SHP77 treated with DMSO at 0.1 percent for 48 hours (cell line): ENCODE measurements around the gene RCL1.
"Not testable (repeated sequence)": the region's sequence is repeated elsewhere in the genome, so short reads cannot be mapped to it uniquely, and the experiment has no call there.

Experiments used
- DNase-seq: peaks from one replicate; lab custom pipeline; 2025; lab: John Stamatoyannopoulos, UW

RCL1 gene

DNA sequence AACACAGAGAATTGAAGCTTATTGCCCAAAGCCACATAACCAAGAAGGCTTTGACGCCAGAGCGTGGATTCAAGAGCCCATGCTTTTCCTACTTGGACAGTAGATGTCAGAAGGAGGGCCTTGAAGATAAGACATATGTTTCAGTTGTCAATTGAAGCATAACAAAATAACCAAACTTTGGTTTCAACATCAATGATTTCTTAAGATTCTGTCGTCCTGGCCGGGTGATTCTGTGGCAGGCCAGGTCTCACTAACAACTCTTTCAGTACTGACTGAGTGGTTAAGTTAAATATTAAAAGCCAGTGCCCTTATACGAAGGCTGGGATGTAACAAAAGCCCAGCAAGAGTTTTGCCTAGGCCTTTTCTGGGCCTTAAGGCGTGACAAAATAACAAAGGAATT, 94.0 kb downstream of the RCL1 start:
- DNase-seq: no peak

DNA sequence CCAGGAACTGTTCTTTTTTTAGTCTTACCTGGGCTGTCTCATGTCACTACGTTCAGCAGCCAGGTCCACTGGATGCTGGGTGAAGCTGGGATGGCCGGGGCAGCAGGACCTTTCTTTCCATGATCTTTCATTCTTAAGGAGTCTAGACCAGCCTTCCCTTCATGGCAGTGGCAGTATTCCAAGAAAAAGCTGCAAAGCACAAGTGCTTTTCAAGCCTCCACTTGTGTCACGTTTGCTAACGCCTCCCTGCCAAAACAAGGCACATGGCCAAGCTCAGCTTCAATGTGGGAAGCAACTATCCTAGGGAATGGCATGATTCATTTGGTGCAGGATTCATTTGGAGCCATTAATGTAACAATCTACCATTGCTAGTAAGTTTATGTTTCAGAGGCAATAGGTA, 94.8 kb downstream of the RCL1 start:
- DNase-seq: no peak

DNA sequence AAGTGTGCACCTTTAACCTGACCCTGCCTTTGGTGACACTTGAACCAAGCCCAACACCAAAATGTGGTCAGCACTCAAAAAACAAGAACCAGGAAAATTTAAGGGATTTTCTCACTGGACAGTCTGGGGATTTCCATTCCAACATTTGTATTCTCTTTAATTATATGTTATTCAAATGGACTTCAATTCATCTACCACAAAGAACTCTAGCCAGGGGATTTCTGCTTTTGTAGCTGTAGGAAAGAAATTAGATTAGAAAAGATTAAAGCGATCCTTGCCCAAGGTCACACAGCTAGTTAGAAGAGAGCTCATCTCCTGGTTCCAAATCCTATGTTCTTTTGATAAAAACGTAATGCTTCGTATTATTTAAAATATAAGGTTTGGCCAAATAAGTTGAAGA, 97.5 kb downstream of the RCL1 start:
- DNase-seq: no peak

DNA sequence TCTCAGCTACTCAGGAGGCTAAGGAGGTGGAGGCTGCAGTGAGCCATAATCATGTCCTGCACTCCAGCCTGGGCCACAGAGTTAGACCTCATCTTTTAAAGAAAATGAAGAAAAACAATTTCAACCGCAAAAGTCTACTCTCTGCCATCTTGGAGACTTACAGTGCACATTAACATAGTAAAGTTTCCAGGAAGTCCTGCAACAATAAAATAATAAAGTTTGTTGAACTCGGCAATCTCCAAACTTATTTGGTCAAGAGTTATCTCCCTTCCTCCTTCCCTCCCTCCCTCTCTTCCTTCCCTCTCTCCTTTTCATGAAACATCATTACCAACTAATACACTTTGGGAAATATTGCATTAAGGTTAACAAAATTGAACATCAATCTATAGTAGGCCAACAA, 98.2 kb downstream of the RCL1 start:
- DNase-seq: no peak

DNA sequence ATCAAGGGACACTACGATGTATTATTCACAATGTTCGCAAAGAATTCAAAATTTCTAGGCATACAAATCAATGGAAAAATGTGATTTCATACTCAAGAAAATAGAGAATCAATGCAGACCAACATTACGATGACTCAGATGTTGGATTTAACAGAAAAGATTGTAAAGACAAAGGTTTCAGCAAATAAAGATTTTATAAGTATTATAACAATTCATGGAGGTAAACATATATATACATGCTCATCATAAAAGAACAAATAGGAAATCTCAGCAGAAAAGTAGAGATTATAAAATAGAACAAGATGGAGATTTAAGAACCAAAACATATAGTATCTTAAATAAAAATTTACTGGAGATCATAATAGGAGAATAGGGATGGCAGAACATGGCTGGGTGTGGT, 98.9 kb downstream of the RCL1 start:
- no peak for DNase-seq

DNA sequence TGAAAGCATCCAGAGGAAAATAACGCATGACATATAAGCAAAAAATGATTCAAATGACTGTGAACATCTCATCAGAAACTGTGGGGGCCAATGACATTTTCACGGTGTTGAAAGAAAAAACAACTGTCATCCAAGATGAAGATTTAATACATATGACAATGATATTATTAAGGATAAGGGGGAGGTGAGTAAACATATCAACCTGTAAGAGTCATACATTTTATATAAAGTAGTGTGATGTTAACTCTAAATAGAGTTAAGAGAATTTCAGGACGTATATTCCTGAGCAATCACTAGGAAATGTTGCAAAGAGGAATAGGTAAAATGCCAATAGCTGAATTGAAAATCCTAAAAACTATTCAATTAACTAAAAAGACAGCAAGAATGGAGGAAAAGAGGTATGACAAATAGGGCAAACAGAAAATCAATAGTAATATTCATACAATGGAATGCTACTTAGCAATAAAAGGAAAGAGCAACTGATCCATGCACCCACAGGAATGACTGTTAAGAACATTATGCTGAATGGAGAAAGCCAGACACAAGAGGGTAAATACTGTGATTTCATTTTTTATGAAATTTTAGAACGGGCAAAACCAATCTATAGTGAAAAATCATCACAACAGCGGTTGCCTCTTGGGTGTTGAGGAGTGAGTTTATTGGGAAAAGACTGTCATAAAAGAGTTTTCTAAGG, 99.9 kb downstream of the RCL1 start:
- no peak for DNase-seq

DNA sequence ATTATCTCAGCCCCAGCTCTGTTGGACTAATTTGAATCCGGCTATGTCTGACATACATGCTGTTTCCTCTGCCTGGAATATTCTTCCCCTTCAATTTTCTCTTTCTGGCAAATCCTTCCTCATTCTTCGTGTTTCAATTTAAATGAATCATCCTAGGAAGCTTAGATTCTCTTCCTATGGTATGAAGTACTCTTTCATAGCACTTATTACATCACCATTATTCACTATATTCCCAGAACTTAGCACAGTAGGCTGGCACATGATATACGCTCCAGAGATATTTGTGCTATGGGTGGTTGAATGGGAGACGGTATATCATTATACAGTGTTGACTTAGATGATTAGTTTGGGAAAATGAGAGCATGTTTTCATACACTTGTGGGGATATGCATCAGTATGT, 101.3 kb downstream of the RCL1 start:
- no peak for DNase-seq

DNA sequence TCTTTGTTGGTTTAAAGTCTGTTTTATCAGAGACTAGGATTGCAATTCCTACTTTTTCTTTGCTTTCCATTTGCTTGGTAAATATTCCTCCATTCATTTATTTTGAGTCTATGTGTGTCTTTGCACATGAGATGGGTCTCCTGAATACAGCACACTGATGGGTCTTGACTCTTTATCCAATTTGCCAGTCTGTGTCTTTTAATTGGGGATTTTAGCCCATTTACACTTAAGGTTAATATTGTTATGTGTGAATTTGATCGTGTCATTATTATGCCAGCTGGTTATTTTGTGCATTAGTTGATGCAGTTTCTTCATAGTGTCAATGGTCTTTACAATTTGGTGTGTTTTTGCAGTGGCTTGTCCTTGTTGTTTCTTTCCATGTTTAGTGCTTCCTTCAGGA, 107.1 kb downstream of the RCL1 start:
- not testable (repeated sequence) for DNase-seq

DNA sequence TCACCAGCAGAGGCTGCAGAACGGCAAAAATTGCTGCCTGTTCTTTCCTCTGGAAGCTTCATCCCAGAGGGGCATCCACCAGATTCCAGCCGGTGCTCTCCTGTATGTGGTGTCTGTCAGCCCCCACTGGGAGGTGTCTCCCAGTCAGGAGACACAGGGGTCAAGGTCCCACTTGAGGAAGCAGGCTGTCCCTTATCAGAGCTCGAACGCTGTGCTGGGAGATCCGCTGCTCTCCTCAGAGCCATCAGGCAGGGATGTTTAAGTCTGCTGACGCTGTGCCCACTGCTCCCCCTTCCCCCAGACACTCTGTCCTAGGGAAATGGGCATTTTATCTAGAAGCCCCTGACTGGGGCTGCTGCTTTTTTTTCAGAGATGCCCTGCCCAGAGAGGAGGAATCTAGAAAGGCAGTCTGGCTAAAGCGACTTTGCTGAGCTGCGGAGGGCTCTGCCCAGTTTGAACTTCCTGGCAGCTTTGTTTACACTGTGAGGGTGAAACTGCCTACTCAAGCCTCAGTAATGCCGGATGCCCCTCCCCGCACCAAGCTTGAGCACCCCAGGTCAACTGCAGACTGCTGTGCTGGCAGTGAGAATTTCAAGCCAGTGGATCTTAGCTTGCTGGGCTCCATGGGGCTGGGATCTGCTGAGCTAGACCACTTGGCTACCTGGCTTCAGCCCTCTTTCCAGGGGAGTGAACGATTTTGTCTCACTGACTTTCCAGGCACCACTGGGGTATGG, 108.8 kb downstream of the RCL1 start:
- DNase-seq: not testable (repeated sequence)

DNA sequence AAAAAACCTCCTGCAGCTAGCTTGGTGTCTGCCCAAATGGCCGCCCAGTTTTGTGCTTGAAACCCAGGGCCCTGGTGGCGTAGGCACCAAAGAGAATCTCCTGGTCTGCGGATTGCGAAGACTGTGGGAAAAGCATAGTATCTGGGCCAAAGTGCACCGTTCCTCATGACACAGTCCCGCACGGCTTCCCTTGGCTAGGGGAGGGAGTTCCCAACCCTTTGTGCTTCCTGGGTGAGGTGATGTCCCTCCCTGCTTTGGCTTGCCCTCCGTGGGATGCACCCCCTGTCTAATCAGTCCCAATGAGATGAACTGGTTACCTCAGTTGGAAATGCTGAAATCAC, 109.4 kb downstream of the RCL1 start:
- no peak for DNase-seq

DNA sequence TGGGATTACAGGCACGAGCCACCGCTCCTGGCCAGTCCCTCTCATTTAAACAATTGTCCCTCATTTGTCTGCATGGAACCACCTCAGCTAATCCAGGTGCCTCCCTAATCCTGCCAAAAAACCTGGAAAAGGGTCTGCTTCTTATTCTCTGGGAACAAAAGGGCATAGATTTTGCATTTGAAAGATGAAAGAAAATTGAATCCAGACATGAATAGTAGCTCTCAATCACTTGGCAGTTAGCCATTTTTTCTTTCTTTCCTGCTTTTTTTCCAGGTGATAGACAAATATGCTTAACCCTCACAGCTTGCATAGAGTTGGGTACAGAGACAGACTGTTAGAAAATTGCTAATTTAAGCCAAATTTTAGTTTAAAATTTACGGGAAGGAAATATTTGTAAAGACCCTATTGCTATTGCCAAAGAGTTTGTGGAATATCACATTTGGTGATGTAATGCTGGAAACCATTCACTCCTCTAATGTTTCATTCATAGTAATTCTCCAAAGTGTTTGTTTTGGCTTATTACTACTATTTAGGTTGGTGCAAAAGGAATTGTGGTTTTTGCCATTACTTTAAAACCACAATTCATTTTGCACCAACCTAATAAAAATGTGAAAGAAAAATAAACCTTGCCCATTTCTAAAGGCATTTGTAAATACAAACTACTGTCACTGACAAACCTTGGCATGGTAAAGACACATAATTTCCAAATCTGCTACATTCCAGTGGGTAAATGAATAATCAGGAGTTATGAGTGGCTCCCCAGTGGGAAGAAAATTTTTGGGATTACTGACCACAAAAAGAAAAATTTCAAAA, 111.8 kb downstream of the RCL1 start:
- no peak for DNase-seq

DNA sequence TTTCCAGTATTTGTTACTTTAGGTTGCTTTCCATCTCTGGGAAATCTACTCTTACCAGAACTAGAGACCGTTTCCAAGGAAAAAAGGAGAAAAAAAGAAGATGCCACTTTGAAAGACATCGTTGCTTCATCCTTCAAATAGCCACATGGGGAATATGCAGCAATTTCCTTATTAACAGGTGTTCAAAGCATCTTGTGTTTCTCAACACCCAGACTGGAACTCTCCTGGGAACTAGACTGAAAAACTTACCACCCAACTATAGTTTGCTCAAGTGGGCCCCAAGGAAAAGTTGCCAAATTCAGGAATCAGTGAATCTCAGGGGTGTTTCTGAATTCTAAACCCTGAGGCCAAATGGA, 112.4 kb downstream of the RCL1 start:
- DNase-seq: no peak
